ENCODE measurements around the gene ACKR2.

ACKR2 gene, protein sequence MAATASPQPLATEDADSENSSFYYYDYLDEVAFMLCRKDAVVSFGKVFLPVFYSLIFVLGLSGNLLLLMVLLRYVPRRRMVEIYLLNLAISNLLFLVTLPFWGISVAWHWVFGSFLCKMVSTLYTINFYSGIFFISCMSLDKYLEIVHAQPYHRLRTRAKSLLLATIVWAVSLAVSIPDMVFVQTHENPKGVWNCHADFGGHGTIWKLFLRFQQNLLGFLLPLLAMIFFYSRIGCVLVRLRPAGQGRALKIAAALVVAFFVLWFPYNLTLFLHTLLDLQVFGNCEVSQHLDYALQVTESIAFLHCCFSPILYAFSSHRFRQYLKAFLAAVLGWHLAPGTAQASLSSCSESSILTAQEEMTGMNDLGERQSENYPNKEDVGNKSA

DNA sequence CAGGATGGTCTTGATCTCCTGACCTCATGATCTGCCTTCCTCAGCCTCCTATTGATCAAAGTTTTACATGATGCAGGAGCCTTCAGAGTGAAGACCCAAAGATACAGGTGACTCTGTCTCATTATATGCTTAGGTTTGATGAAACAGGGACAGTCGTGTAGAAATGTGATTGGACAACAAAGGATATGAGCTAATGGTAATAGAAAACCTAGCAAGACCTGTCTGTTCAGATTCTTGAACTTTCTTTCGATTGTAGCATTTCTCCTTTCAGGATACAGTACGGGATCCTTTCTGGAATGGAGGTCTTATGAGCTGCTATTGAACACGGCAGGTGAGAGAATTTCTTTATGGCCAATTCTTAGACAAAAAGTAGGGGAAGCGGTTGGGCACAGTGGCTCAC, at the start of gene ACKR2:
Gene ACKR2 (plus strand): TSS at position 244 of the 400 bp plus-strand sequence. CDS start 55,058 bp downstream, outside the sequence.
- no peak for DNase-seq (ENCODE audit: insufficient read length, low spot score)
- no peak for TF ChIP-seq POLR2A (IDR thresholded peaks at IDR 0.05; ENCODE audit: low read depth, low read length)
- no peak for FAIRE-seq

DNA sequence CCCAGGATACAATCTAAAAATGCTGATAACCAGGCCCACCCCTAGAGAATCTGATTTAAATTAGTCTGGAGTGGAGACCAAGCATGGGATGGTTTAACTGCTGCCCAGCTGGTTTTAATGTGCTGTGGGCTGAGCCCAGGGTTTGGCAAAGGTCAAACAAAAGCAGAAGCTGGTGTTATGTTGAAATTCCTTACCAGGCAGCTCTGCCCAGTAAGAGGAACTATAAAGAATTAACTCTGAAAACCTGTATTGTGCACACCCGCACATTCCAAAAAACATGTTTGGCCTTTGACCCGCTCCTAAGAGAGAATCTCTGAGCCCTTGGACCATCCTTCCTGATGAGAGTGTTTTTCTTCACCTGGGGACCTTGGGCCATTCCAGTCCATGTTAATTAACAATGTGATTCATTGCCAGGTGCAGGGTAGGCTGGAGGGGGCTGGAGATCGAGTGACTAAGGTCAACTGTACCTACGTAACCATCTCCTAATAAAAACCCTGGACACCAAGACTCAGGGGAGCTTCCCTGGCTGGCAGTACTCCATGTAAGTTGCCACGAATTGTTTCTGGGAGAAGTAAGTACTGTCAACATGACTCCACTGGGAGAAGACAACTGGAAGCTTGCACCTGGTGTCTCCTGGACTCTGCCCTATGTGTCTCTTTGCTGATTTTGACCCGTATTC, 47.1 kb upstream of the ACKR2 start:
- no peak for DNase-seq (ENCODE audit: insufficient read length, low spot score)
- no peak for TF ChIP-seq POLR2A (IDR thresholded peaks at IDR 0.05; ENCODE audit: low read depth, low read length)

DNA sequence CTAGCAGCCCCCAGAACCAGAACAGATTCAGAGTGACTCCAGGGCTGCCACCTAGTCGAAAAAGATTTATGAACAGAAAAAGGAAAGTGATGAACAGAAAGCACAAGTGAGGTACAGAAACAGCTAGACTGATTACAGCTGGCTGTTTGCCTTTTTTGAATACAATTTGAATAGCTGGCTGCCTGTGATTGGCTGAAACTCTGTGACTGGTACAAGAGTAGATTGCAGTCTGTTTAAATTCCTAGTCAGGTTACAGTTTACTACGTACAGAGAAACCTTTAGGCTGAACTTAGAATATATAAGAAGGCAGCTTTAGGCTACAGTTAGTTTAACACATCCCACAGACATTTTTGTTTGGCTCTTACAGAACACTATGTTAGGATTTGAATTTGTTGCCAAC, 46.2 kb upstream of the ACKR2 start:
- no peak for TF ChIP-seq POLR2A (IDR thresholded peaks at IDR 0.05; ENCODE audit: low read depth, low read length)
- DNase-seq (ENCODE audit: insufficient read length, low spot score), result no peak
- FAIRE-seq, result no peak

More for the DNA sequence above, 47.1 kb upstream of the ACKR2 start:
- FAIRE-seq, result no peak

DNA sequence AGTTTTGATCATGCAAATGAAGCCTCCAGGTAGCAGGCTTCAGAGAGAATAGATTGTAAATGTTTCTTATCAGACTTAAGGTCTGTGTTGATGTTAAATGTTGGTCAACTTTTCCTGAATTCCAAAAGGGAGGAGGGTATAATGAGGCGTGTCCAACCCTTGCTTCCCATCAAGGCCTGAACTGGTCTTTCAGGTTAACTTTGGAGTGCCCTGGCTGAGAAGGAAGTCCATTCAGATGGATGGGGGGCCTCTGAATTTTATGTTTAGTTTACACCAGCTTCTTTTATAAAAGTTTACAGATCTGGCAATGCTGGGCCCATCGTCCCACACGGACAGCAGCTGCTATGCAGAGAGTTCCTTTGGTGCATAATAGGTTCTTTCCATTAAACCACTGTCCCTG, 45.1 kb upstream of the ACKR2 start:
- FAIRE-seq (no peak), DNase-seq (ENCODE audit: insufficient read length, low spot score) (no peak)
- TF ChIP-seq POLR2A (IDR thresholded peaks at IDR 0.05; ENCODE audit: low read depth, low read length), result no peak

DNA sequence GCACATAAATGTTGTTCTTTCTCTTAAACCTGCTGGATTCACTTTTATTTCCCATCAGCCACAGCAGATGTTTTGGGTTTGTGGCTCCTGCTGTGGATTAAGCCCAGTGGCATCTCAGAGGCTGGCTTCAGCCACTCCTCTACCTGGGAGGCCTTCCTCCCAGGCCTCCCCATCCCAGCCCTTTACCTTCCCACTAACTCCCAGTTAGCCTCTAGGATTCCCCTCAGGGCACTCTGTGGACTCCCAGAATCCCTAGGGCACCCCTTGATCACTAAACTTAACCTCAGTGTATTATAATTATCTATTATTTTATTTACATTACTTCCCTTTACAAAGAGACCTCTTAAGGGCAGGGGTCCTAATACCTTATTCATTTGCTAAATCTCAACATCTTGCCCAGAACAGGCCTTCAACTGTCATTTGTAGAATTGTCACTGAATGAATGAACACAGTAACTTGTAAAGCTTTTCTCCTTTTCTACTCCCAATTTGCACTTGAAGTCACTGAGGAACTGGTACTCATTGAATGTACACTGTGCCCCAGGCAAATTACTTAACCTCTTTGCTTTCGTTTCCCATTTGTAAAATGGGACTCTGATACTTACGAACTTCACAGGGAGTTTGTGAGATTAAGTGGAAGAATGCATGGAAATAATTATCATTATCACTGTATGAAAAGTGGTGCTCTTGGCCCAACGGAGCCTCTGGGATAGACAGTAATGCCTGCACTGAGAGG, 44.5 kb upstream of the ACKR2 start:
- DNase-seq (ENCODE audit: insufficient read length, low spot score), result no peak
- no peak for TF ChIP-seq POLR2A (IDR thresholded peaks at IDR 0.05; ENCODE audit: low read depth, low read length)
- no peak for FAIRE-seq

DNA sequence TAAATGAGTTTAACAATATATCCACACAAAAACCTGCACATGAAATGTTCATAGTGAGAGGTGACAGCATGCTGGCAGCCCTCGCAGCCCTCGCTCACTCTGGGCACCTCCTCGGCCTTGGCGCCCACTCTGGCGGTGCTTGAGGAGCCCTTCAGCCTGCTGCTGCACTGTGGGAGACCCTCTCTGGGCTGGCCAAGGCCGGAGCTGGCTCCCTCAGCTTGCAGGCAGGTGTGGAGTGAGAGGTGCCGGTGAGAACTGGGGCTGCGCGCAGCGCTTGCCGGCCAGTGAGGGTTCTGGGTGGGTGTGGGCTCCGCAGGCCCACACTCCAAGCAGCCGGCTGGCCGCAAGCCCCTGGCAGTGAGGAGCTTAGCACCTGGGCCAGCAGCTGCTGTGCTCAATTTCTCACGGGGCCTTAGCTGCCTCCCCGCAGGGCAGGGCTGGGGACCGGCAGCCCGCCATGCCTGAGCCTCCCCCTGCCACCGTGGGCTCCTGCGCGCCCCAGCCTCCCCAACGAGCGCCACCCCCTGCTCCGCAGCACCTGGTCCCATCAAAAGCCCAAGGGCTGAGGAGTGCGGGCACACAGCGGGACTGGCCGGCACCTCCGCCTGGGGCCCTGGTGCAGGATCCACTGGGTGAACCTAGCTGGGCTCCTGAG, 39.6 kb upstream of the ACKR2 start:
- FAIRE-seq, result no peak
- no peak for TF ChIP-seq POLR2A (IDR thresholded peaks at IDR 0.05; ENCODE audit: low read depth, low read length)
- DNase-seq (ENCODE audit: insufficient read length, low spot score), result no peak

DNA sequence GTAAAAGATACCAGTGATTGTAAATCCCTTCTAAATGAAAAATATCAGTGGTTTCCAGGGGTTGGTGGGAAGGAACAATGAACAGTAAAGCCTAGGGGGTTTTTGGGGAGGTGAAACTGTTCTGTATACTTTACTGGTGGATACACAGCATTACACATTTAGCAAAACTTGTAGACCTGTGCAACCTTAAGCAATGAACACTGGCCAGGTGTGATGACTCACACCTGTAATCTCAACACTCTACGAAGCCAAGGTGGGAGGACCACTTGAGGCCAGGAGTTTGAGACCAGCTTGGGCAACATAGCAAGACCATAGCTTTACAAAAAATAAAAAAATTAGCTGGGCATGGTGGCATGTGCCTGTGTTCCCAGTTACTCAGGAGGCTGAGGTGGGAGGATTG, 38.0 kb upstream of the ACKR2 start:
- no peak for TF ChIP-seq POLR2A (IDR thresholded peaks at IDR 0.05; ENCODE audit: low read depth, low read length)
- DNase-seq (ENCODE audit: insufficient read length, low spot score) (no peak), FAIRE-seq (no peak)

DNA sequence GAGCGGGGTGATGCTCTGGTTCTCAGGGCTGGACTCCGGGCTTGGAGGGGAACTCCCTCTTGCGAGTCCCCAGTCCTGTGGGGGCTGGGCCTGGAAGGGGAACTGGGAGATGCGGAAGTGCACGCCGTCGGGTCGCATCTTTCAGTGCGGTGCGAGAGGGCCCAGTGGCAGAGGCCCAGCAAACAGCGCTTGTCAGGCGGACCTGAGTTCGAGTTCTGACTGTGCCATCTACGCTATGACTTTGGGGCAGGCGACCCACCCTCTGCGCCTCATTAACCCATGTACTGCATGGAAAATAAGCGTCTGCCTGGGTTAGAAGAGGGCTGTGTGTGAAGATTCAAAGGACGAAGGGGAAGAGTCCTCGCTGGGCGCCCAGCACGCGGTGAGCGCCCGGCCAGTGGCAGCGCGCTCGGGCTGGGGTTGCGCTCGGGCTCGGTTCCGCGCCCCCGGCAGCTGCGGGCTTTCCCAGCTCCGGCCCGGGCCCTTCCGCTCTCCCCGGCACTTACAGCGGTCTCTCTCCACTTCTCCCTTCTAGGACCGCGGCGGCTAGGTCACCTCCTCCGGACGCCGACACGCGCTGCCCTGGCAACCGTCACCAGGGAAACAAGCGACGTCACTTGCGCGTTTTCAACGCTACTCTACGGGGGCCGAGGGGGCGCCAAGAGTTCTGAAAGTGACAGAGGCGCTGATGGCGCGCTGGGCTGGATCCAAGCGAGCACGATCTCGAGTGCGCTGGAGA, 36.4 kb upstream of the ACKR2 start, which contains the start of gene CCDC13:
Gene CCDC13 (minus strand): TSS at position 584 of the 739 bp plus-strand sequence. CDS start 14,908 bp downstream, outside the sequence.
- FAIRE-seq (no peak), DNase-seq (ENCODE audit: insufficient read length, low spot score) (peak; percentile 52)
- no peak for TF ChIP-seq POLR2A (IDR thresholded peaks at IDR 0.05; ENCODE audit: low read depth, low read length)

DNA sequence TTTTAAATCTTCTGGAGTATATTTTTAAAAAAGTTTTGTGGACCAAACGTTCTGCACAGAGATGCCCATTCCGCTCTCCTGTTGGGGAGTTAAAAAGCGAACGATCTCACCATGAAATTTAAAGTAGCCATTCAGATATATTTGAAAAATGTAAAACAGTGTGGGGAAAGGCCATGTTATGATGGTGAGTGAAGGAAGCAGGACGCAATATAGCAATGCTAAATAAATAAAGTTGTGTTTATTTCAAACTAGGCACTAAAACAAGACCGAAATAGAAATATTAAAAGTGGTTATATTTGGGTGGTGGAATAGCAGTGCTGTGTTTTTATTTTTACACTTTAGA, 35.9 kb upstream of the ACKR2 start:
- TF ChIP-seq POLR2A (IDR thresholded peaks at IDR 0.05; ENCODE audit: low read depth, low read length), result no peak
- FAIRE-seq (no peak), DNase-seq (ENCODE audit: insufficient read length, low spot score) (no peak)

DNA sequence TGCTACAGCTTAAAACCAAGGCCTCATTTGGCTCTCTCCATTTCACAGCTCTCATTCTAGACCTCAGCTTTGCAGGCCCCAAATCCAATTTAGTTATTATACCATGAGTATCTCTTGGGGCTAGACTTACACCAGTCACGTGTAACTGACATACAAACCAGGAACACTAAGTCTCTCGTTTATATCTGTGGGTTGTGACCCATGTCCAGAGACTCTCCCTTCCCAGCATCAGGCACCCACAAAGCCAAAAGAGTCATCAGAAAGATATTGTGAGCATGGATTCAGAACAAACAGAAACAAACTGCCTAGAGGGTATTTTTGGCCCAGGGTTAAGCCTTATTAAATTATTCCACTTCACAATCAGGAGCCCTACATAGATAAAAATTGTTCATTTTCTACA, 30.6 kb upstream of the ACKR2 start:
- no peak for TF ChIP-seq POLR2A (IDR thresholded peaks at IDR 0.05; ENCODE audit: low read depth, low read length)
- FAIRE-seq, result no peak
- DNase-seq (ENCODE audit: insufficient read length, low spot score), result no peak

DNA sequence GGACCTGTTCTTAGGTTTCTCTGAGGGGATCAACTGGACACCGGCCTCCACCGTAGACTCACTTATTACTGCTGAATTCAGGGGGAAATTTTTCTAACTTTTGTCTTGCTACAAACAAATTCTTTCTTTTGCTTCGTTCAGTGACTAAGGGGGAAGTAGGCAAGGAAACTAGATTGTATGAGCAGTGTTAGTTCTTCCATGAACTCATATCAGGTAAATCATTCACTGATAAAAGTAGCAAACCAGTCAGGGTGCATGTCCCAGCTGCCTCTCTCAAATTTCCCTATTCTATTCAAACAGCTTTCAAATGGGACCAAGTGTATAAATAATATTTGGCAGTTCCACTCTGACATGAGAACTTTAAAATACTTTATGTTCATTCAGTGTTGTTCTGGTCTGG, 28.8 kb upstream of the ACKR2 start:
- DNase-seq (ENCODE audit: insufficient read length, low spot score) (no peak), FAIRE-seq (no peak)
- no peak for TF ChIP-seq POLR2A (IDR thresholded peaks at IDR 0.05; ENCODE audit: low read depth, low read length)

DNA sequence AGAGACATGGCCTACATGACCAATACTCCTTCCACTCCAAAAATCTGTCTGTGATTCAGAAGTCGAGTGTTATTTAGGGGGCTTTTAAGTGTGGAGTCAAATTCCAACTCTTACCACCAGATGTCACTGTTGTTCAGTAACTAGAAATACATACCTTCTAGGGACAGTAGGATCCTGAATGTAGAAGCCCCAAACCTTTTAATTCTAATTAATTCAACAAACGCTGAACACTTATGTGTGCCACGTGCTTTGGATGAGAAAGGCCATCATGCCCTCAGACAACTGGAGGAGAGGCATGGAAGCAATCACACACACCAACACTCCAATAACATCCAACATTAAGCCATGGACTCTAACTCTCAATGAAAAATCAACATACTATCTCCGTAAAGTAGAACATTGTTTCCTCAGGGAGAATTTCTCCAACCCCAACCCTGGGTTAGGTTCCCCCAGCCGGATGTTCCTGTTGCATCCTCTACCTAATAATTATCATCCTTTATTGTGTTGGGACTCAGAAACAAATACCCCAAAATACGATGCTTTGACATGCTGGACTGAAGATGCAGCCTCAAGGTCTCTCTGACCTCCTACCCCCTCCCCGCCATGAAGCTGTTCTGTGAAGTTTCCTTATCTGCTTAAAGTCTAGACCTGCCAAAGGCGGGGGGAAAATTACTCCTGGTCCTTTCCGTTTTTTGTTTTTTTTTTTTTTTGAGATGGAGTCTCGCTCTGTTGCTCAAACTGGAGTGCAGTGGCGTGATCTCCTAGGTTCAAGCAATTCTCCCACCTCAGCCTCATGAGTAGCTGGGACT, 28.1 kb upstream of the ACKR2 start:
- FAIRE-seq, result peak; percentile 88
- DNase-seq (ENCODE audit: insufficient read length, low spot score), result peak; percentile 50

More for the DNA sequence above, 28.1 kb upstream of the ACKR2 start:
- TF ChIP-seq POLR2A (IDR thresholded peaks at IDR 0.05; ENCODE audit: low read depth, low read length), result no peak
